Measurements from ENCODE around the gene IRF3.
A peak's percentile ranks its signal among the peaks of the same experiment; 100 is the strongest.

The IRF3 gene

DNA sequence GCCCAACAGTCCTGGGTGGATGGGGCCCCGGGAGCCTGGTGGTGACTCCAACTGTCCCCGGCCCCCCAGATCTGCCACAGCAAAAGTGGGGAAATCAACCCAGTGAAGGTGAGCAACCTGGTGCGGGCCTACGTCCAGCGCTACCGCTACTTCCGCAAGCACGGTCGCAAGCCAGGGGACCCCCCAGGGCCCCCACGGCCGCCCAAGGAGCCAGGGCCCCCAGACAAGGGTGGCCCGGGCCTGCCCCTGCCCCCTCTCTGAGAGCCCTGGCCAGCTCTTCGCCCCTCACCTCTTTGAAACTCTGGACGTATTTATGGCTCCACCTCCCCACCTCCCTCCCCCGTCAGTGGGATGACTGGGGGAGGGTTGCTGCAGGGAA is 7.5 kb downstream of the IRF3 start:
- DNase-seq = no peak
- Histone ChIP-seq H3K36me3 (ENCODE audit: control insufficient read depth in 1 of 2, insufficient read depth in 2 of 2, low read length in 2 of 2) (peaks cover 94 to 97% of the 10 kb centered on the region in 2 experiments), H3K79me1 (ENCODE audit: low read length) (no peaks in the 10 kb centered on the region), H2BK12ac (ENCODE audit: low read length) (no peak overlapping the region), H3K14ac (ENCODE audit: low read length) (no peak overlapping the region), H3K27me3 (ENCODE audit: insufficient read depth, low read length) (no peaks in the 10 kb centered on the region), H2AFZ (ENCODE audit: insufficient read depth, low read length, poor library complexity) (no peak overlapping the region), H2AK5ac (ENCODE audit: low read length) (no peak overlapping the region), H3K4me1 (ENCODE audit: control insufficient read depth in 1 of 2, insufficient read depth in 2 of 2, low read length in 2 of 2) (no peaks in the 10 kb centered on the region), H3K4me2 (ENCODE audit: low read length) (no peak overlapping the region), H3K4me3 (ENCODE audit: low read depth, low read length) (no peak overlapping the region), H2BK120ac (ENCODE audit: insufficient read depth, low read length, poor library complexity) (no peak overlapping the region), H4K8ac (ENCODE audit: low read depth, low read length) (no peak overlapping the region), H3K4ac (ENCODE audit: low read depth, low read length) (no peak overlapping the region), H2BK5ac (ENCODE audit: low read depth, low read length, poor library complexity) (no peak overlapping the region), H3K79me2 (ENCODE audit: control insufficient read depth, insufficient read depth, low read length, poor library complexity) (no peaks in the 10 kb centered on the region), H3K18ac (ENCODE audit: low read length) (no peak overlapping the region), H3K27ac (ENCODE audit: low read depth, low read length) (no peak overlapping the region), H4K12ac (ENCODE audit: low read depth, low read length) (no peak overlapping the region), H3K9me3 (ENCODE audit: insufficient read depth, low read depth, low read length) (peaks cover 8% of the 10 kb centered on the region), H4K91ac (ENCODE audit: low read depth, low read length) (no peak overlapping the region), H3K9ac (ENCODE audit: low read length) (no peak overlapping the region), H3K23ac (ENCODE audit: low read length) (no peak overlapping the region)
- WGBS (ENCODE audit: extremely low coverage, insufficient coverage, insufficient read length) = no CpG with 5 or more reads among the region's 15 CpGs

DNA sequence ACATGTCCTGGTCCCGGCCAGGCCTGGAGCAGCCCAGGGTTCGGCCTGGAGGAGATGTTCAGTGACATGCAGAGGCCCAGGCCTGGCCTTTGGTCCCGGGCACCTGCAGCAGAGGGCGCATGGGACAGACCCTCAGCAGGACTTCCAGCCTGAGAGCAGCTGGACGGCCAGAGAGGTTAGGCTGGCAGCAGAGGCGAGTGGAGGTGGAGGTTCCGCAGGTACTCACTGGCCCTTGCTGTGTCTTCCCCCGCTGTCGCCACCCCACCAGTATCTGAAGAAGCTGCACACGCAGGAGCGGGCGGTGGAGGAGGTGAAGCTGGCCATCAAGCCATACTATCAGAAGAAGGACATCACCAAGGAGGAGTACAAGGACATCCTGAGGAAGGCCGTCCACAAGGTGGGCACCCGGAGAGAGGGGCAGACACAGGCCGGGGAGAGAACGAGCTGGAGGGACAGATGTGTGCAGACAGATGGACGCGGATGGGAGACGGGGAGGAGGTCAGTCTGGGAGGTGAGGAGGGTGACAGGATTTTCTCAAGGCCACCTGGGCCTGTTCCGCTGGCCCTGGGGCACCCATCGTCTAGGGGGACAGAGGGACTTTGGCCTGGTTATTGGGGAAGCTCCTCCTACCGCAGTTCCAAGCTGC is 8.0 kb downstream of the IRF3 start:
- H3K9ac ChIP-seq (ENCODE audit: low read length) = no peak overlapping the region
- H3K9me3 ChIP-seq (ENCODE audit: insufficient read depth, low read depth, low read length) = peaks cover 8% of the 10 kb centered on the region
- H4K91ac ChIP-seq (ENCODE audit: low read depth, low read length) = no peak overlapping the region
- H3K36me3 ChIP-seq (ENCODE audit: control insufficient read depth in 1 of 2, insufficient read depth in 2 of 2, low read length in 2 of 2) = peaks cover 94 to 97% of the 10 kb centered on the region in 2 experiments
- H2AFZ ChIP-seq (ENCODE audit: insufficient read depth, low read length, poor library complexity) = no peak overlapping the region
- H2BK12ac ChIP-seq (ENCODE audit: low read length) = no peak overlapping the region
- H3K4me1 ChIP-seq (ENCODE audit: control insufficient read depth in 1 of 2, insufficient read depth in 2 of 2, low read length in 2 of 2) = no peaks in the 10 kb centered on the region
- H3K4ac ChIP-seq (ENCODE audit: low read depth, low read length) = no peak overlapping the region
- no peak overlapping the region for H3K18ac ChIP-seq (ENCODE audit: low read length)
- H3K27ac ChIP-seq (ENCODE audit: low read depth, low read length) = no peak overlapping the region
- no peak for DNase-seq
- H2BK5ac ChIP-seq (ENCODE audit: low read depth, low read length, poor library complexity) = no peak overlapping the region
- no peak overlapping the region for H3K14ac ChIP-seq (ENCODE audit: low read length)
- no peak overlapping the region for H2AK5ac ChIP-seq (ENCODE audit: low read length)
- no peak overlapping the region for H3K4me3 ChIP-seq (ENCODE audit: low read depth, low read length)
- H3K27me3 ChIP-seq (ENCODE audit: insufficient read depth, low read length) = no peaks in the 10 kb centered on the region
- no peaks in the 10 kb centered on the region for H3K79me1 ChIP-seq (ENCODE audit: low read length)
- no peak overlapping the region for H4K12ac ChIP-seq (ENCODE audit: low read depth, low read length)
- H3K79me2 ChIP-seq (ENCODE audit: control insufficient read depth, insufficient read depth, low read length, poor library complexity) = no peaks in the 10 kb centered on the region
- H3K23ac ChIP-seq (ENCODE audit: low read length) = no peak overlapping the region
- no peak overlapping the region for H2BK120ac ChIP-seq (ENCODE audit: insufficient read depth, low read length, poor library complexity)
- no CpG with 5 or more reads among the region's 22 CpGs for WGBS (ENCODE audit: extremely low coverage, insufficient coverage, insufficient read length)
- H3K4me2 ChIP-seq (ENCODE audit: low read length) = no peak overlapping the region
- H4K8ac ChIP-seq (ENCODE audit: low read depth, low read length) = no peak overlapping the region

DNA sequence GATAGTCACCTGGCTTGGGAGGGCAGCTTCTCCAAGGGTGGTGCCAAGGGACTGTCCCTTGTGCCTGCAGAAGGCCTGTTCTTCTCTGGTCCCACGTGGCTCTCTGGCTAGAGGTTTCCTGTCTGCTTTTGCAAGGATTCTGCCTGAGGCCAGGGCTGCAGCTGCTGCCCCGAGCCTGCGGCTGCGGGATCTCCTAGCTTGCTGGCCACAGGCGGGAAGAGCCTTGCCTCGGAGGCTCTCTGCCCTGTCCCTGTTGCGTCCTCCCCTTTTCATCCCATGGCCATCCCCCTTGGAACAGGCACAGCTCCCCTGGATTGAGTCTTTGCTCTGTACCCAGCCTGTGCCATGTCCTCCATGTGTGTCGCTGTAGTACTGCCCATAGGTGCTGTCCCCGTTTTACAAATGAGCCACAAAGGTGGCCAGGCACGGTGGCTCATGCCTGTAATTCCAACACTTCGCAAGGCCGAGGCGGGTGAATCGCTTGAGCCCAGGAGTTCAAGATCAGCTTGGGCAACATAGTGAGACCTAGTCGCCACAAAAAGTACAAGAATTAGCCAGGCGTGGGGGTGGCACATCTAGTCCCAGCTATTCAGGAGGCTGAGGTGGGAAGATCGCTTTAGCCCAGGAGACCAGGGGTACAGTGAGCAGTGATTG is 9.1 kb downstream of the IRF3 start:
- Histone ChIP-seq H3K79me2 (ENCODE audit: control insufficient read depth, insufficient read depth, low read length, poor library complexity) (no peaks in the 10 kb centered on the region), H2AFZ (ENCODE audit: insufficient read depth, low read length, poor library complexity) (no peak overlapping the region), H3K4me1 (ENCODE audit: control insufficient read depth in 1 of 2, insufficient read depth in 2 of 2, low read length in 2 of 2) (no peaks in the 10 kb centered on the region), H3K23ac (ENCODE audit: low read length) (no peak overlapping the region), H3K27me3 (ENCODE audit: insufficient read depth, low read length) (no peaks in the 10 kb centered on the region), H3K9me3 (ENCODE audit: insufficient read depth, low read depth, low read length) (peaks cover 8% of the 10 kb centered on the region), H3K14ac (ENCODE audit: low read length) (no peak overlapping the region), H2BK12ac (ENCODE audit: low read length) (no peak overlapping the region), H3K4me2 (ENCODE audit: low read length) (no peak overlapping the region), H2BK5ac (ENCODE audit: low read depth, low read length, poor library complexity) (no peak overlapping the region), H2BK120ac (ENCODE audit: insufficient read depth, low read length, poor library complexity) (no peak overlapping the region), H4K8ac (ENCODE audit: low read depth, low read length) (no peak overlapping the region), H3K27ac (ENCODE audit: low read depth, low read length) (no peak overlapping the region), H3K18ac (ENCODE audit: low read length) (no peak overlapping the region), H3K9ac (ENCODE audit: low read length) (no peak overlapping the region), H3K4me3 (ENCODE audit: low read depth, low read length) (no peak overlapping the region), H4K12ac (ENCODE audit: low read depth, low read length) (no peak overlapping the region), H3K79me1 (ENCODE audit: low read length) (no peaks in the 10 kb centered on the region), H3K36me3 (ENCODE audit: control insufficient read depth in 1 of 2, insufficient read depth in 2 of 2, low read length in 2 of 2) (peaks cover 94 to 97% of the 10 kb centered on the region in 2 experiments), H3K4ac (ENCODE audit: low read depth, low read length) (no peak overlapping the region), H4K91ac (ENCODE audit: low read depth, low read length) (no peak overlapping the region), H2AK5ac (ENCODE audit: low read length) (no peak overlapping the region)
- no CpG with 5 or more reads among the region's 17 CpGs for WGBS (ENCODE audit: extremely low coverage, insufficient coverage, insufficient read length)
- peak; percentile 90 for DNase-seq

DNA sequence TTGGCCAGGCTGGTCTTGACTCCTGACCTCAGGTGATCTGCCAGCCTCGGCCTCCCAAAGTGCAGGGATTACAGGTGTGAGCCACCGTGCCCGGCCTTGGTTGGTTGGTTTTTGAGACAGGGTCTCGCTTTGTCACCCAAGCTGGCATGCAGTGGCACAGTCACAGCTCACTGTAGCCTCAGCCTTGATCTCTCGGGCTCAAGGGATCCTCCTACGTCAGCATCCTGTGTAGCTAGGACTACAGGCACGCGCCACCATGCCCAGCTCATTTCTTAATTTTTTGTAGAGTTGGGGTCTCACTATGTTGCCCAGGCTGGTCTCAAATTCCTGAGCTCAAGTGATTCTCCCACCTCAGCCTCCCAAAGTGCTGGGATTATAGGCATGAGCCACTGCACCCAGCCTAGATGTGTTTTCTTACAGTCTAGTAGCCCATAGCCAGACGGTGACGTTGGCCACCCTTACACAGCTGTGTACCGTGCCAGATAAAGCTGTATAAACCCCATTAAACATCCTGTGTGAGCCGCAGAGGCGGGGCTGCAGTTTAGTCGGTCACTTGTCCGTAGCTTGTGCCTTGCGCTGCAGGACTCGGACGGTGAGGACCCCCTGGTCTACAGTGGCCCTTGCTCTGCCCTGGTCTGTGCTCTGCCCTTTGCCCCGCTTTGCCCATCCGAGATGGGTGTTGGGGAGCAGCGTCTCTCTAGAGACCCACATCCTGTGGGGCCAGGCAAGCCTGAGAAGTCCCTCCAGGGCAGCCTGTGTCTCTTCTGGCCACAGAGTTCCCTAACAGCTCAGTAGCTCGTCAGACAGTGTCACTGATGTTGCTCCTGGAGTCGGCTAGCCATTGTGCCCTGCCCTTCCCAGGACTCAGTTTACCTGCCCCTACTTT is 9.8 kb downstream of the IRF3 start:
- no CpG with 5 or more reads among the region's 23 CpGs for WGBS (ENCODE audit: extremely low coverage, insufficient coverage, insufficient read length)
- H3K4me1 ChIP-seq (ENCODE audit: control insufficient read depth in 1 of 2, insufficient read depth in 2 of 2, low read length in 2 of 2) = no peaks in the 10 kb centered on the region
- H3K27ac ChIP-seq (ENCODE audit: low read depth, low read length) = no peak overlapping the region
- H4K8ac ChIP-seq (ENCODE audit: low read depth, low read length) = no peak overlapping the region
- no peak overlapping the region for H3K4ac ChIP-seq (ENCODE audit: low read depth, low read length)
- no peak for DNase-seq
- H3K18ac ChIP-seq (ENCODE audit: low read length) = no peak overlapping the region
- no peak overlapping the region for H3K23ac ChIP-seq (ENCODE audit: low read length)
- no peak overlapping the region for H2BK120ac ChIP-seq (ENCODE audit: insufficient read depth, low read length, poor library complexity)
- H2BK12ac ChIP-seq (ENCODE audit: low read length) = no peak overlapping the region
- no peaks in the 10 kb centered on the region for H3K79me1 ChIP-seq (ENCODE audit: low read length)
- H3K14ac ChIP-seq (ENCODE audit: low read length) = no peak overlapping the region
- no peak overlapping the region for H3K4me2 ChIP-seq (ENCODE audit: low read length)
- H4K12ac ChIP-seq (ENCODE audit: low read depth, low read length) = no peak overlapping the region
- H2AK5ac ChIP-seq (ENCODE audit: low read length) = no peak overlapping the region
- H2AFZ ChIP-seq (ENCODE audit: insufficient read depth, low read length, poor library complexity) = no peak overlapping the region
- no peaks in the 10 kb centered on the region for H3K27me3 ChIP-seq (ENCODE audit: insufficient read depth, low read length)
- H4K91ac ChIP-seq (ENCODE audit: low read depth, low read length) = no peak overlapping the region
- H3K9me3 ChIP-seq (ENCODE audit: insufficient read depth, low read depth, low read length) = peaks cover 8% of the 10 kb centered on the region
- H3K79me2 ChIP-seq (ENCODE audit: control insufficient read depth, insufficient read depth, low read length, poor library complexity) = no peaks in the 10 kb centered on the region
- H2BK5ac ChIP-seq (ENCODE audit: low read depth, low read length, poor library complexity) = no peak overlapping the region
- peaks cover 95 to 97% of the 10 kb centered on the region in 2 experiments for H3K36me3 ChIP-seq (ENCODE audit: control insufficient read depth in 1 of 2, insufficient read depth in 2 of 2, low read length in 2 of 2)
- H3K4me3 ChIP-seq (ENCODE audit: low read depth, low read length) = no peak overlapping the region
- no peak overlapping the region for H3K9ac ChIP-seq (ENCODE audit: low read length)

Data from trophoblast cell (in vitro differentiated cells and primary cell).